Measurements from ENCODE around the gene BUB1B. TPM values are rescaled to one million over a fixed set of nuclear protein-coding genes. Genes with fewer than 3 reads are reported as not detected.

The BUB1B gene
- total and polyA plus RNA-seq, 4 donors, result 0.08 to 31.1 (median 0.84) TPM

DNA sequence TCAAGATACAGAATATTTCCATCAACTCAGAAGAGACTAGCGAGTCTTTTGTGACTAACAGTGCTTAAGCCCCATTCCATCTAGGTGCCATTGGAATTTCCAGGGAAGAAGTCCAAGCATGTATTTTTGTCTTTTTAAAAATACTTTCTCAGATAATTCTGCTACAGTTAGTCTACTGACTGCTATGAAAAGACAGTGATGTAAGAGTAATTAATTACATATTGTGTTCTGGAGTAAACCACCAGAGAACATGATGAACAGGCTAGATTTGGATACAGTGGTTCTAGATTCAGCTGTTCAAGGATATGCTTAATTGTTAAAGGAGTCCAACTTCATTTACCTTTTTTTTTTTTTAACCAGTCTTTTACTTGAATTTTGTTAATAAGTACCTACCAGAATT lies 43.2 kb downstream of the BUB1B start:
- H3K27ac ChIP-seq (ENCODE audit: low read depth in 1 of 2, low read length in 2 of 2), result no peak overlapping the region
- no peak for TF ChIP-seq GABPA (IDR thresholded peaks at IDR 0.05 in 1 of 2, conservative IDR thresholded peaks at IDR 0.05 in 1 of 2)
- no peak for TF ChIP-seq EGR1 (IDR thresholded peaks at IDR 0.05; ENCODE audit: low read depth in 2 of 2)
- TF ChIP-seq SP1 (IDR thresholded peaks at IDR 0.05), result no peak
- TF ChIP-seq JUND (IDR thresholded peaks at IDR 0.05), result no peak
- TF ChIP-seq, protein P1, sequence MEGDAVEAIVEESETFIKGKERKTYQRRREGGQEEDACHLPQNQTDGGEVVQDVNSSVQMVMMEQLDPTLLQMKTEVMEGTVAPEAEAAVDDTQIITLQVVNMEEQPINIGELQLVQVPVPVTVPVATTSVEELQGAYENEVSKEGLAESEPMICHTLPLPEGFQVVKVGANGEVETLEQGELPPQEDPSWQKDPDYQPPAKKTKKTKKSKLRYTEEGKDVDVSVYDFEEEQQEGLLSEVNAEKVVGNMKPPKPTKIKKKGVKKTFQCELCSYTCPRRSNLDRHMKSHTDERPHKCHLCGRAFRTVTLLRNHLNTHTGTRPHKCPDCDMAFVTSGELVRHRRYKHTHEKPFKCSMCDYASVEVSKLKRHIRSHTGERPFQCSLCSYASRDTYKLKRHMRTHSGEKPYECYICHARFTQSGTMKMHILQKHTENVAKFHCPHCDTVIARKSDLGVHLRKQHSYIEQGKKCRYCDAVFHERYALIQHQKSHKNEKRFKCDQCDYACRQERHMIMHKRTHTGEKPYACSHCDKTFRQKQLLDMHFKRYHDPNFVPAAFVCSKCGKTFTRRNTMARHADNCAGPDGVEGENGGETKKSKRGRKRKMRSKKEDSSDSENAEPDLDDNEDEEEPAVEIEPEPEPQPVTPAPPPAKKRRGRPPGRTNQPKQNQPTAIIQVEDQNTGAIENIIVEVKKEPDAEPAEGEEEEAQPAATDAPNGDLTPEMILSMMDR (IDR thresholded peaks at IDR 0.05; ENCODE audit: low read depth, low read length, missing input control), result no peak
- no peak for TF ChIP-seq TAF1 (conservative IDR thresholded peaks at IDR 0.05)
- TF ChIP-seq, protein P2, sequence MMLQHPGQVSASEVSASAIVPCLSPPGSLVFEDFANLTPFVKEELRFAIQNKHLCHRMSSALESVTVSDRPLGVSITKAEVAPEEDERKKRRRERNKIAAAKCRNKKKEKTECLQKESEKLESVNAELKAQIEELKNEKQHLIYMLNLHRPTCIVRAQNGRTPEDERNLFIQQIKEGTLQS (IDR thresholded peaks at IDR 0.05), result no peak
- no peak for TF ChIP-seq HNF4G (IDR thresholded peaks at IDR 0.05)
- TF ChIP-seq FOXA2 (IDR thresholded peaks at IDR 0.05), result no peak
- no peak overlapping the region for H3K4me3 ChIP-seq (ENCODE audit: low read depth in 1 of 3, low read length in 3 of 3)
- H3K9me3 ChIP-seq (ENCODE audit: control insufficient read depth in 4 of 4, low read length in 3 of 4), result no peaks in the 10 kb centered on the region
- 96% methylated on average over 1 of the region's 1 CpG for WGBS
- H3K36me3 ChIP-seq (ENCODE audit: control insufficient read depth in 4 of 4, insufficient read depth in 3 of 4, low read depth in 1 of 4, low read length in 3 of 4), result no peaks in the 10 kb centered on the region
- no peaks in the 10 kb centered on the region for H3K27me3 ChIP-seq (ENCODE audit: control insufficient read depth in 4 of 4, insufficient read depth in 4 of 4, low read length in 3 of 4)
- no peaks in the 10 kb centered on the region for H3K4me1 ChIP-seq (ENCODE audit: control insufficient read depth in 4 of 4, insufficient read depth in 4 of 4, low read length in 3 of 4)
- no peak overlapping the region for H3K9ac ChIP-seq (ENCODE audit: low read depth in 1 of 2, low read length in 2 of 2)
- DNase-seq (ENCODE audit: low spot score), result no peak

DNA sequence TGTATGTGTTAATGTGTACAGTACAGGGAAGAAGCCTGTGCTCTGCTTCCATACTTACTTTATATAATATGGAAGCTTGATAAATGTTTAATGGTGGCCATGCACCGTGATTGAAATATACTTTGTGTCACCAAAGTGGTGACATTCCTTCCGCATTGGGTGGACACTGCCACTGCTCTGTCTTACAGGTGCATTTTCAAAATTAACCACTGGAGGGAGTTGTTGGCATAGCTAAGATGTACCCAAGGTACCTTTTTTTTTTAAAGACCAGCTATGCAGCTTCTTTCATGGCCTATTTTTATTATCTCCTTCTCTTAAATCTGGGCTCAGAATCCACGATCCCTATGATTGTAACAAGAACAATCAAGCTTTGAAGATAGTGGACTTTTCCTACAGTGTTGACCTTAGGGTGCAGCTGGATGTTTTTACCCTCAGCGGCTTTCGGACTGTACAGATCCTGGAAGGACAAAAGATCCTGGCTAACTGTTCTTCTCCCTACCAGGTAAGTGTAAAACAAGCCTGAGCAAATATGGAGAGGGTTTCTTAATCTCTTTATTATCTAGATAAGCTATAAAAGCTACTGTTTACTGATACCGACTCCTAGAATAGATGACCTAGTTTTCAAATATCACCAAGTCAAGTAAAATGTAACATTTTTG lies 56.4 kb downstream of the BUB1B start:
- Histone ChIP-seq H3K27ac (ENCODE audit: low read depth in 1 of 2, low read length in 2 of 2) (no peak overlapping the region), H3K9me3 (ENCODE audit: control insufficient read depth in 4 of 4, low read length in 3 of 4) (no peaks in the 10 kb centered on the region), H3K36me3 (ENCODE audit: control insufficient read depth in 4 of 4, insufficient read depth in 3 of 4, low read depth in 1 of 4, low read length in 3 of 4) (no peaks in the 10 kb centered on the region), H3K4me3 (ENCODE audit: low read depth in 1 of 3, low read length in 3 of 3) (no peak overlapping the region), H3K27me3 (ENCODE audit: control insufficient read depth in 4 of 4, insufficient read depth in 4 of 4, low read length in 3 of 4) (no peaks in the 10 kb centered on the region), H3K4me1 (ENCODE audit: control insufficient read depth in 4 of 4, insufficient read depth in 4 of 4, low read length in 3 of 4) (peaks cover 0 to 2% (median 0%) of the 10 kb centered on the region in 4 donors), H3K9ac (ENCODE audit: low read depth in 1 of 2, low read length in 2 of 2) (no peak overlapping the region)
- no peak for DNase-seq (ENCODE audit: low spot score)
- TF ChIP-seq, protein P3, sequence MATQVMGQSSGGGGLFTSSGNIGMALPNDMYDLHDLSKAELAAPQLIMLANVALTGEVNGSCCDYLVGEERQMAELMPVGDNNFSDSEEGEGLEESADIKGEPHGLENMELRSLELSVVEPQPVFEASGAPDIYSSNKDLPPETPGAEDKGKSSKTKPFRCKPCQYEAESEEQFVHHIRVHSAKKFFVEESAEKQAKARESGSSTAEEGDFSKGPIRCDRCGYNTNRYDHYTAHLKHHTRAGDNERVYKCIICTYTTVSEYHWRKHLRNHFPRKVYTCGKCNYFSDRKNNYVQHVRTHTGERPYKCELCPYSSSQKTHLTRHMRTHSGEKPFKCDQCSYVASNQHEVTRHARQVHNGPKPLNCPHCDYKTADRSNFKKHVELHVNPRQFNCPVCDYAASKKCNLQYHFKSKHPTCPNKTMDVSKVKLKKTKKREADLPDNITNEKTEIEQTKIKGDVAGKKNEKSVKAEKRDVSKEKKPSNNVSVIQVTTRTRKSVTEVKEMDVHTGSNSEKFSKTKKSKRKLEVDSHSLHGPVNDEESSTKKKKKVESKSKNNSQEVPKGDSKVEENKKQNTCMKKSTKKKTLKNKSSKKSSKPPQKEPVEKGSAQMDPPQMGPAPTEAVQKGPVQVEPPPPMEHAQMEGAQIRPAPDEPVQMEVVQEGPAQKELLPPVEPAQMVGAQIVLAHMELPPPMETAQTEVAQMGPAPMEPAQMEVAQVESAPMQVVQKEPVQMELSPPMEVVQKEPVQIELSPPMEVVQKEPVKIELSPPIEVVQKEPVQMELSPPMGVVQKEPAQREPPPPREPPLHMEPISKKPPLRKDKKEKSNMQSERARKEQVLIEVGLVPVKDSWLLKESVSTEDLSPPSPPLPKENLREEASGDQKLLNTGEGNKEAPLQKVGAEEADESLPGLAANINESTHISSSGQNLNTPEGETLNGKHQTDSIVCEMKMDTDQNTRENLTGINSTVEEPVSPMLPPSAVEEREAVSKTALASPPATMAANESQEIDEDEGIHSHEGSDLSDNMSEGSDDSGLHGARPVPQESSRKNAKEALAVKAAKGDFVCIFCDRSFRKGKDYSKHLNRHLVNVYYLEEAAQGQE (IDR thresholded peaks at IDR 0.05), result no peak
- TF ChIP-seq RAD21 (IDR thresholded peaks at IDR 0.05) (peak; percentile 96 to 97), RXRA (IDR thresholded peaks at IDR 0.05) (peak in 1 of 2 donors; percentile 21)
- TF ChIP-seq, protein P1 (IDR thresholded peaks at IDR 0.05; ENCODE audit: low read depth, low read length, missing input control), result peak; percentile 93
- WGBS, result 55% methylated on average over 6 of the region's 6 CpGs
